ENCODE measurements around the gene HIRA.
"Not testable (repeated sequence)": the region's sequence is repeated elsewhere in the genome, so short reads cannot be mapped to it uniquely, and the experiment has no call there.

The HIRA gene

GRCh38 chr22:19352217-19352616, 79.3 kb downstream of the HIRA start:
- DNase-seq: no peak

- no peak for DNase-seq
Observed at GRCh38 chr22:19351604-19352003, 79.9 kb downstream of the HIRA start.

- DNase-seq: no peak
Observed at GRCh38 chr22:19350947-19351346, 80.6 kb downstream of the HIRA start.

- DNase-seq: no peak
Observed at GRCh38 chr22:19350476-19350859, 81.1 kb downstream of the HIRA start.

GRCh38 chr22:19349778-19350475, 81.6 kb downstream of the HIRA start:
- no peak for DNase-seq

GRCh38 chr22:19346677-19347265, 84.8 kb downstream of the HIRA start:
- no peak for DNase-seq

GRCh38 chr22:19344420-19344819, 87.1 kb downstream of the HIRA start:
- no peak for DNase-seq

- no peak for DNase-seq
Observed at GRCh38 chr22:19343470-19343869, 88.1 kb downstream of the HIRA start.

- no peak for DNase-seq
Observed at GRCh38 chr22:19341500-19341899, 90.0 kb downstream of the HIRA start.

GRCh38 chr22:19337137-19337536, 94.4 kb downstream of the HIRA start:
- no peak for DNase-seq

GRCh38 chr22:19336133-19337075, 95.1 kb downstream of the HIRA start:
- DNase-seq: no peak

- no peak for DNase-seq
Observed at GRCh38 chr22:19331975-19332374, 99.6 kb downstream of the HIRA start.

- no peak for DNase-seq
Observed at GRCh38 chr22:19331474-19331873, 100.1 kb downstream of the HIRA start.

GRCh38 chr22:19330865-19331418, 100.6 kb downstream of the HIRA start:
- DNase-seq: no peak

- not testable (repeated sequence) for DNase-seq
Observed at GRCh38 chr22:19330205-19330604, 101.3 kb downstream of the HIRA start.

GRCh38 chr22:19329454-19329853, 102.1 kb downstream of the HIRA start:
- DNase-seq: no peak

- DNase-seq: no peak
Observed at GRCh38 chr22:19325296-19325948, 106.1 kb downstream of the HIRA start.

GRCh38 chr22:19323420-19323819, 108.1 kb downstream of the HIRA start:
- DNase-seq: not testable (repeated sequence)

- no peak for DNase-seq
Observed at GRCh38 chr22:19321757-19322156, 109.8 kb downstream of the HIRA start.

- not testable (repeated sequence) for DNase-seq
Observed at GRCh38 chr22:19320136-19320535, 111.4 kb downstream of the HIRA start.

- DNase-seq: no peak
Observed at GRCh38 chr22:19319281-19319680, 112.3 kb downstream of the HIRA start.

GRCh38 chr22:19317865-19318264, 113.7 kb downstream of the HIRA start:
- DNase-seq: no peak

- no peak for DNase-seq
Observed at GRCh38 chr22:19307872-19308271, 123.7 kb downstream of the HIRA start.

Data from CD4-positive, alpha-beta T cell treated with Interleukin-4 for 1 hour (primary cell).